KBM-7 (cell line): Measurements from ENCODE around the gene DPT.

Experiments used
- DNase-seq: peaks from one replicate; pipeline ENCODE4 v3.0.0-alpha.2; 2015
- in situ Hi-C: fragments of 300-500 bp; cut with MboI; formaldehyde crosslinking; loops from 2 replicates; pipeline ENCODE4 v1.14.3; 2020; ENCODE audit warnings: low sequenced_read_pairs, low pct_unique_long_range_greater_than_20kb, mixed read lengths

DPT gene

DNA sequence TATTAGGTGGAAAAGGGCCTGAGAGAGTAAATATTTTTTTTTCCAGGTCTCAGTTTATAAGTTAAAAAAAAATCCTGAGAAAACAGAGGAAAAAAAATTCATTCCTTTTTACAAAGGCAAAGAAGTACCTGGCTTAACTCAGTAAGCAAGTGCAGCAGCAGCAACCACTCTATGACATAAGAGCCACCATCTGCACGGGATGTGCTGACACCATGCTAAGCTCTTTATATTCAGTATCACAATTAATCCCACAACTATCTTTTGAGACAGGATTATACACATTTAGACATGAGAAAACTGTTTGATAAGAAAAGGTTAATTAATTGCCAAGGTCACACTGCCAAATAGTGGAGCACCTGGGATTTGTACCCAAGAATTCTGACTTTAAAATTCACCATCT lies 13.4 kb upstream of the DPT start:
- in situ Hi-C loops = no loop called here
- no peak for DNase-seq

GRCh38 chr1:168739908-168740307 lies 10.9 kb upstream of the DPT start:
- no peak for DNase-seq
- in situ Hi-C loops = no loop called here

DNA sequence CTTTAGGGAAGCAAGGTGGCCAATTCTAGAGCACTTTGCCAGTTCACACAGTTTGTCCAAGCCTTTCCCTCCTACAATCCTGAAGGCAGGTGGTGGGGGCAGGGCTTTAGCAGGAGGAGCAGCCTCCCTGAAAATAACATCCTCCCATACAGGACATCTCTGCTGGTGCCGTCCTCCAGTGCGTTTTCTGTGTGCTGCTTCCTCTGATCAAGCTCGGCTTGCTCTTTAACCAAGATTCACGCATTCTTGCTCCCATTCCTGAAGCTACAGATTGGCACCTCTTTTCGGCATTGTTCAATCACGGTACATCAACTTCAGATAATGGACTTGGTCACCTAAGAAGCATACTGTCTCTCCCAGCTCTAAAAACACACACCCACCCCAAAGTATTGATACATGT lies 7.5 kb upstream of the DPT start:
- in situ Hi-C loops = no loop called here
- DNase-seq = no peak

- no peak for DNase-seq
- in situ Hi-C loops = no loop called here
Measured at GRCh38 chr1:168735974-168736373, 7.0 kb upstream of the DPT start.

DNA sequence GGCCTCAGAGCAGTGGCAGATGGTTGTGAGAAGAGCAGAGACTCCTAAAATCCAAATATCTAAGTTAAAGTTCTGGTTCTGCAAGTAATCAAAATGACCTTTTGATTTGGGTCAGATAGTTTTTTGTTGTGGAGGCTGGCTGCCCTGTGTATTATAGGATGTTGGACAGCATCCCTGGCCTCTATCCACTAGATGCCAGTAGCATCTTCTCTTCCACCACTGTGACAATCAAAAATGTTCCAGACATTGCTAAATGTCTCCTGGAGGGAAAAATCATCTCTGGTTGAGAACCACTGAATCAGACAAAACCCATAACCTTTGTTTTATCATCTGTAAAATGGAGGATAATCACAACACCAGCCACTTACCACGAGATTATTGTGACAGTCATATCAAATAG lies 5.9 kb upstream of the DPT start:
- DNase-seq = no peak
- in situ Hi-C loops = no loop called here

- no peak for DNase-seq
- in situ Hi-C loops = no loop called here
Measured at GRCh38 chr1:168734271-168734670, 5.3 kb upstream of the DPT start.

DNA sequence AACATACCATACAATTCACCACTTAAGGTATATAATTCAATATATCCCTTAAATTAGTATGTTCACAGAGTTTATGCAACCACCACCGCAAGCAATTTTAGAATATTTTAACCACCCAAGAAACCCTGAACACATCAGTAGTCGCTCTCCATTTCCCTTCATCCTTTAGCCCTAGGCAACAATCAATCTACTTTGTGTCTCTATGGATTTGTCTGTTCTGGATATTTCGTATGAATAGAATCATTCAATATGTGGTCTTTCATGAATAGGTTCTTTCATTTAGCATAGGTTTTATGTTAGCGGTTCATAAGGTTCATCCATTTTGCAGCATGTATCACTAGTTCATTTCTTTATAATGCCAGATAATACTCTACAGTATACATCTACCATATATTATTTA lies 4.2 kb upstream of the DPT start:
- DNase-seq = no peak
- in situ Hi-C loops = no loop called here

- DNase-seq = no peak
- in situ Hi-C loops = no loop called here
Measured at GRCh38 chr1:168732736-168733135, 3.7 kb upstream of the DPT start.

DNA sequence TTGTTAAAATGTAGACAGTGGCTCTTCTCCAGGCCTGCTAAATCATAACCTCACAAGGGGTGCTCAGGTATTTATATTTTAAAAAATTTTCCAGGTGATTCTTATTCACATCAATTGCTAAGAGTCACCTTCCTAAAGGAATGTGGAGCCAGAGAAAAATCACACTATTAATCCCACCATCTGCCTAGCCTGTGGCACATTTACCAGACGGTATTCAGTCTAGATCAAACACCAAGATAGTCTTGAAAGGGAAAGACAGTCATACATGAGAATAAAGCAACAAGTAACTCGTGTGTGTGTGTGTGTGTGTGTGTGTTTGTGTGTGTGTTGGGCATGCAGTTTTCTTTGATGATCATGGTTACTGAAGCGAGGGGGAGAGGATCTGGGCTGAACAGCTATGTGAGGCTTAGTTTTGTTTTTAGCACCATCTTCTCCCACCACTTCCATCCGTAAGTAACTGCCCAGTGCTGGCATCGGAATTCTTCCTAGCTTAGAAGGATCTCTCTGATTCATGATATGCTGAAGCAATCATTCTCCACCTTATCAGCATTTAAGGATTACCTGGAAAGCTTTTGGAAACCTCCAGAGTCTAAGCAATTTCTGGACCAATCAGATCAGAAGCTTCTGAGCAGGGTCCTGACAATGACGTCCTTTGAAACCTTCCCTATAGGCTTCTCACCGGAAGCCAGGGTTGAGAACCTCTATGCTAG lies 2.4 kb upstream of the DPT start:
- in situ Hi-C loops = no loop called here
- DNase-seq = no peak

- in situ Hi-C loops = no loop called here
- DNase-seq = no peak
Measured at GRCh38 chr1:168729405-168729802, 398 bp upstream of the DPT start.

DNA sequence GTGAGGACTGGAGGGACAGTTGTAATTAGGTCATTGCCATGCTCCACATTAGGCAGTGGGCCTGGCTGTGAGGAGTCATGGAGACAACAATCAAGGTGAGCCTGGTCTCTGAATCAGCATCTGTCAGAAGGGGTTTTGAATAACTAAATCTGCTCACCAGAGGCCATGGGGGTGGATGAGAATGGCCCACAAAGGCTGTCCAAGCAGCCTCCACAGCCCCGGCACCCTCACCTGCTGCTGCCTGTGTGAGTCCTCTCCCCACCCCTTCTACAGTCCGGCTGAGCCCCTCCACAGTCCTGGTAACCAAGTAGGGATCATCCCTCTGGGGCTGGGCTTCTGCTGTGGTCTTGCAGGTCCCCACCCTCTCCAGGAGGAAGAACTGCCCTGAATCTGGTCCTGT lies 2.3 kb downstream of the DPT start:
- in situ Hi-C loops = no loop called here
- no peak for DNase-seq

DNA sequence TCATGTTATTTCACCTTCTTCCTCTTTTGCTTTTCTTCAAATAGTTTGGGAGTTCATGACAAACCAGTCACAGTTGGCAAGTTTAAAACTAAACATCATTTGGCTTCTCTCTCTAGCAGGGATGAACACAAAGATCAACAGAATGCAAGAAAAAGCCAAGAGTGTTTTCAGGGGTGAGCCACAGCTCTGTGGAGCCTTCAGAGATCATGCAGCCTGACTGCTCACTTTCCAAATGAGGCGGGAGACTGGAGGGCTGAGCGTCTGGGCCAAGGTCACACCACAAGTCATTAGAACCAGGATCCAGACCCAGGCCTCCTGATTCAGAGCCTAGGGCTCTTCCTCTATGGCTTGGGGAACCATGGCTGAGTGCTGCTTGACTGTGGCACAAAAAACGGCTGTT lies 2.7 kb downstream of the DPT start:
- in situ Hi-C loops = no loop called here
- no peak for DNase-seq

DNA sequence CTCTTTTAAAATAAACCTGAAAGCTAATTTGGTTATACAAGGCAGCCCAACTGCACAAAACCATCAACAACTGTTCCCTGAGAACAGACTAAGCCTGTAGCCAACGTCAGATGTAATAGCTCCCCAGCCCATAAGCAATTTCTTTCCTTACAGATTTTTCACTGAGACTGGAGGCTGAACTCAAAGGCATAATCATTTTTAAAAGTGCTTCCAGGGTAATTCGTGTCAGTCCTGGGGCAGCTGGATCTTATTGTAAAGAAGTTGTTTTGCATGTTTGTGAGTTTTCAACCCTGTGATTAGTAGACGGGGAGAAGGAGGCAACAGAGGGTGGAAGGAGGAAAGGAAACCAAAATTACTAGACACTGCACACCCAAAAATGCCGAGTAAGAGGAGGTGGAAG lies 3.2 kb downstream of the DPT start:
- in situ Hi-C loops = no loop called here
- no peak for DNase-seq

GRCh38 chr1:168725060-168725459 lies 3.9 kb downstream of the DPT start:
- in situ Hi-C loops = no loop called here
- DNase-seq = no peak

DNA sequence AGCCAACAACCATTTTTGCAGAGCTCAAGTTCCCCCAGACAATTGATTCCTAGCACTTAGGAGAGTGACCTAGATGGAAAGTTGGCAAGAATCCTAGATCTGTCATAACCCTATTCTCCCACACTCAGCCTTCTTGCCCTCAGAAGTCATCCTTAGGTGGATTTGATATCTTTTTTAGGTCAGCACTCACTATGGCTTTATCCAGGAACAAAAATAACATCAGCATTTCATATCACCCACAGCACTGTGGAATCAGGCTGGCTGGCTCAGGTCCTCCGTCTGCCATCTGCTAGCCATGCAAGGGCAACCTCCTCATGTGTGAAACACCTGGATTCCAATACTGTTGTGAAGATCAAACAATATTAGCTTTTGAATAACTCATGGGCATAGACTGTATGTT lies 6.0 kb downstream of the DPT start:
- no peak for DNase-seq
- in situ Hi-C loops = no loop called here

- DNase-seq = no peak
- in situ Hi-C loops = no loop called here
Measured at GRCh38 chr1:168720839-168721238, 8.2 kb downstream of the DPT start.

- no peak for DNase-seq
- in situ Hi-C loops = no loop called here
Measured at GRCh38 chr1:168719306-168720111, 9.5 kb downstream of the DPT start.

GRCh38 chr1:168717906-168718891 lies 10.8 kb downstream of the DPT start:
- in situ Hi-C loops = no loop called here
- DNase-seq = no peak

GRCh38 chr1:168714012-168714411 lies 15.0 kb downstream of the DPT start:
- no peak for DNase-seq
- in situ Hi-C loops = no loop called here
